Naive B cell (primary cell): ENCODE results near the gene GRK2. TPM values are rescaled to one million over a fixed set of nuclear protein-coding genes. Genes with fewer than 3 reads are reported as not detected.

ENCODE experiments used
- ATAC-seq, 2 donors: fragments of 150-1000 bp; cut with Tn5 transposase; 2 replicates each; pipeline ENCODE4 v1.10.0; 2021; ENCODE audit warnings: low read depth in 2 of 2, mild to moderate bottlenecking in 2 of 2, moderate library complexity in 2 of 2
- DNase-seq: peaks from one replicate; pipeline ENCODE4 v3.0.0; 2022
- H3K27ac Mint-ChIP-seq, 6 donors: one replicate each; pipeline ENCODE4 v1.8.0; 2020 to 2022; ENCODE audit warnings: mild to moderate bottlenecking in 6 of 6, mixed read lengths in 6 of 6, moderate library complexity in 5 of 6, inconsistent platforms in 2 of 6
- H3K27me3 Mint-ChIP-seq, 3 donors: one replicate each; pipeline ENCODE4 v1.8.0; 2021 to 2022; ENCODE audit warnings: mixed read lengths in 3 of 3, mild to moderate bottlenecking in 1 of 3
- H3K36me3 Mint-ChIP-seq, 2 donors: one replicate each; pipeline ENCODE4 v1.8.0; 2020 to 2022; ENCODE audit warnings: mixed read lengths in 2 of 2, inconsistent platforms in 1 of 2, mild to moderate bottlenecking in 1 of 2
- H3K4me1 Mint-ChIP-seq, 3 donors: one replicate each; pipeline ENCODE4 v1.8.0; 2020 to 2022; ENCODE audit warnings: mixed read lengths in 3 of 3, inconsistent platforms in 1 of 3, mild to moderate bottlenecking in 1 of 3, moderate library complexity in 1 of 3
- H3K4me3 Mint-ChIP-seq, 8 donors: one replicate each; pipeline ENCODE4 v1.8.0; 2020 to 2022; ENCODE audit warnings: mild to moderate bottlenecking in 8 of 8, mixed read lengths in 8 of 8, moderate library complexity in 8 of 8, inconsistent platforms in 2 of 8
- H3K9me3 Mint-ChIP-seq, 7 donors: one replicate each; pipeline ENCODE4 v1.8.0; 2020 to 2022; ENCODE audit warnings: mixed read lengths in 7 of 7, mild to moderate bottlenecking in 5 of 7, inconsistent platforms in 2 of 7, moderate library complexity in 1 of 7
- polyA plus RNA-seq, 6 donors: library from polyadenylated mRNA; unstranded; fragments of 300-500 nt; fragmentation: Illumina TruSeq; gene quantifications; one replicate each; pipeline ENCODE4 v1.2.3, GENCODE V29; 2021; ENCODE audit warnings: low read depth in 6 of 6

Gene GRK2
- polyA plus RNA-seq, 6 donors from 2014 or later: 17.9 to 63.4 (median 31.7) TPM

GRCh38 chr11:67284811-67285540 is 18.7 kb downstream of the GRK2 start:
- H3K4me3 Mint-ChIP-seq: peak overlapping the region in 2 of 8 donors; percentile 6 to 47
- ATAC-seq: no peak
- peak overlapping the region in 3 of 6 donors; percentile 43 to 86 (median 86) for H3K27ac Mint-ChIP-seq
- DNase-seq: no peak
- H3K9me3 Mint-ChIP-seq: no peaks in the 10 kb centered on the region
- H3K27me3 Mint-ChIP-seq: no peaks in the 10 kb centered on the region
- peaks cover 31 to 44% (median 31%) of the 10 kb centered on the region in 3 donors for H3K4me1 Mint-ChIP-seq
- peaks cover 0 to 10% of the 10 kb centered on the region in 2 donors for H3K36me3 Mint-ChIP-seq

DNA sequence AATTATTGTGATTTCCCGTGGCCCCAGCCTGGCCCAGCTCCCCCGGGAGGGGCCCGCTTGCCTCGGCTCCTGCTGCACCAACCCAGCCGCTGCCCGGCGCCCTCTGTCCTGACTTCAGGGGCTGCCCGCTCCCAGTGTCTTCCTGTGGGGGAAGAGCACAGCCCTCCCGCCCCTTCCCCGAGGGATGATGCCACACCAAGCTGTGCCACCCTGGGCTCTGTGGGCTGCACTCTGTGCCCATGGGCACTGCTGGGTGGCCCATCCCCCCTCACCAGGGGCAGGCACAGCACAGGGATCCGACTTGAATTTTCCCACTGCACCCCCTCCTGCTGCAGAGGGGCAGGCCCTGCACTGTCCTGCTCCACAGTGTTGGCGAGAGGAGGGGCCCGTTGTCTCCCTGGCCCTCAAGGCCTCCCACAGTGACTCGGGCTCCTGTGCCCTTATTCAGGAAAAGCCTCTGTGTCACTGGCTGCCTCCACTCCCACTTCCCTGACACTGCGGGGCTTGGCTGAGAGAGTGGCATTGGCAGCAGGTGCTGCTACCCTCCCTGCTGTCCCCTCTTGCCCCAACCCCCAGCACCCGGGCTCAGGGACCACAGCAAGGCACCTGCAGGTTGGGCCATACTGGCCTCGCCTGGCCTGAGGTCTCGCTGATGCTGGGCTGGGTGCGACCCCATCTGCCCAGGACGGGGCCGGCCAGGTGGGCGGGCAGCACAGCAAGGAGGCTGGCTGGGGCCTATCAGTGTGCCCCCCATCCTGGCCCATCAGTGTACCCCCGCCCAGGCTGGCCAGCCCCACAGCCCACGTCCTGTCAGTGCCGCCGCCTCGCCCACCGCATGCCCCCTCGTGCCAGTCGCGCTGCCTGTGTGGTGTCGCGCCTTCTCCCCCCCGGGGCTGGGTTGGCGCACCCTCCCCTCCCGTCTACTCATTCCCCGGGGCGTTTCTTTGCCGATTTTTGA is 19.5 kb downstream of the GRK2 start:
- ATAC-seq: no peak
- no peak for DNase-seq
- Mint-ChIP-seq H3K9me3 (no peaks in the 10 kb centered on the region), H3K36me3 (peaks cover 0 to 8% of the 10 kb centered on the region in 2 donors), H3K27me3 (no peaks in the 10 kb centered on the region), H3K27ac (peak overlapping the region in 5 of 6 donors; percentile 36 to 99 (median 98)), H3K4me3 (peak overlapping the region in 3 of 8 donors; percentile 54 to 79 (median 79)), H3K4me1 (peaks cover 29 to 44% (median 33%) of the 10 kb centered on the region in 3 donors)

- peak overlapping the region; percentile 97 to 99 (median 98) for H3K27ac Mint-ChIP-seq
- no peaks in the 10 kb centered on the region for H3K9me3 Mint-ChIP-seq
- no peak for DNase-seq
- peak overlapping the region; percentile 79 to 92 (median 84) for H3K4me3 Mint-ChIP-seq
- H3K4me1 Mint-ChIP-seq: peaks cover 29 to 47% (median 35%) of the 10 kb centered on the region in 3 donors
- H3K27me3 Mint-ChIP-seq: no peaks in the 10 kb centered on the region
- peaks cover 0 to 8% of the 10 kb centered on the region in 2 donors for H3K36me3 Mint-ChIP-seq
- ATAC-seq: no peak
These were observed 20.5 kb downstream of the GRK2 start for GRCh38 chr11:67286621-67287333.

DNA sequence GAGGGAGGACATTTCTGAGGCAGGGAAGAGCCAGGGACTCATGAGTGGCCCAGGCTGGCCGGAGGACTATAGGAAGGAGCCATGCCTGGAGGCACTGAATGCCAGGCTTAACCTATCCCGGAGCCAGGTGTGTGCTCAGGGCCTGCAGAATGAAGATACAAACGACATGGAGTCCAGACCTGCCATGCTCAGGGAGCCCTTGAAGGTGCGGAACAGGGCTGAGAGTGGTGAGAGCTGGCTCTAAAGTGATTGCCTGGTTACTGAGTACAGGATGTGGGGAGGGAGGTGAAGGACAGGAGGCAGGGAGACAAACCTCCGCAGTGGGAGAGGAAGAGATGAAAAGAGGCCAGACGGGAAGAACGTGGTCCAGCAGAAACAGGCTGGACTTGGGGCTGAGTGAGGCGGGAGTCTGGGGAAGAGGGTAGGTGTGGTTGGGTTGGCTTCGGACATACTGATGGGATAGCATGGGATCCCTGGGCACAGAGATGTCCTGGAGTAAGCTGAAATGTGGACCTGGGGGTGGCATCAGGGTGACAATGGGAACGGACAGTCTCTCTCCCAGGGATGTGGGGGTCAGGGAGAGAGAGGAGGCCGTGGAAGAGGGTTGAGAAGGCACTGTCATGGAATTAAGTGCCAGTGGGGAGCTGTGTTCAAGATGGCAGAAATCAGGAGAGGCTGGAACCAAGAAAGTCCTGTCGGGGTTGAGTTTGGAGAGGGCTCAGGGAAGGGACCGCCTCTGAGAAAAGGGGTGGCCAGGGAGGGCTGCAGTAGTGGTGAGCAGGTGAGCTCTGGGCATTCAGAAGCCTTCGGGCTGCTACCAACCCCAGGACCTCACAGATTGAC is 21.3 kb downstream of the GRK2 start:
- Mint-ChIP-seq H3K9me3 (no peaks in the 10 kb centered on the region), H3K4me1 (peaks cover 31 to 47% (median 41%) of the 10 kb centered on the region in 3 donors), H3K4me3 (peak overlapping the region; percentile 79 to 92 (median 84)), H3K27me3 (no peaks in the 10 kb centered on the region), H3K36me3 (peaks cover 3 to 8% of the 10 kb centered on the region in 2 donors), H3K27ac (peak overlapping the region; percentile 97 to 99 (median 98))
- no peak for ATAC-seq
- no peak for DNase-seq

GRCh38 chr11:67288198-67288451 is 21.9 kb downstream of the GRK2 start:
- peaks cover 8 to 12% of the 10 kb centered on the region in 2 donors for H3K36me3 Mint-ChIP-seq
- DNase-seq (no peak), ATAC-seq (no peak)
- peaks cover 36 to 52% (median 46%) of the 10 kb centered on the region in 3 donors for H3K4me1 Mint-ChIP-seq
- H3K9me3 Mint-ChIP-seq: no peaks in the 10 kb centered on the region
- no peaks in the 10 kb centered on the region for H3K27me3 Mint-ChIP-seq
- peak overlapping the region; percentile 79 to 92 (median 84) for H3K4me3 Mint-ChIP-seq
- H3K27ac Mint-ChIP-seq: peak overlapping the region; percentile 97 to 99 (median 98)

DNA sequence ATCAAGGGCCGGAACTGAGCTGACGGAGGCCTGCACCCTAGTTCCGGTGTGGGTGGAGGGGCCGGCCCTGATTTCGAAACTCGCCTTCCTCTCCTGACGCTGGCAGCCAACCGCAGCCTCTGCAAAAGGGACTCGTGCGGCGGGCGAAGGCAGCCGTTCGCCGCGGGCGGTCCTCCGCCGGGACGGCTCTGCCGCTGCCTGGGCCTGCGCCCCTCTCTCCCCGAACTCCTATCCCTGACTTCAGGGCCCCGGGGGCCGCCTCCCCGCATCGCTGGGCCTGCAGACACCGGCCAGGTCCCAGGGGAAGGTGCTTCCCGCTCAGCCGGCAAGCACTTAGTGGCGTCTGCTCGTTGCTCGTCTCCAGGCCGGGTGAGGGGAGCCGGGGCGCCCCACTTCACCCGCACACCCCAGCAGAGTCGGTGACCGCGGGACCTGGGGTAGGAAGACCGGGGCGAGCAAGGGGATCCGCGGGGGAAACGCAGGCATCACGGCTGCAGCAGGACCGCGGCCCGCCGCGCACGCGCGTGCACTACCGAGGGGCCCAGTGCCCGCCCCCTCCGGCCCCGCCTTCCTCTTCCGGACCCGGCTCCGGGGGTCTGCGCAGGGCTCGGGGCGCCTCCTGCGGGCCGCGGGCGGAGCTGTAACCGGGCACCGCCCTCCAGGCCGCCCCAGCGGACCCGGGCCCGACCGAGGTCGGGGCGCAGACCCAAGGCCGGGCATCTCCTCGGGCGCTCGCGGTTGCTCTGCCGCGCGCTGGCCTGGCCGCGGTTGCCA is 22.4 kb downstream of the GRK2 start:
- Mint-ChIP-seq H3K4me3 (peak overlapping the region; percentile 79 to 92 (median 84)), H3K27ac (peak overlapping the region; percentile 97 to 99 (median 98)), H3K4me1 (peaks cover 37 to 52% (median 48%) of the 10 kb centered on the region in 3 donors), H3K9me3 (no peaks in the 10 kb centered on the region), H3K36me3 (peaks cover 8 to 12% of the 10 kb centered on the region in 2 donors), H3K27me3 (no peaks in the 10 kb centered on the region)
- ATAC-seq: peak; percentile 75 to 76
- DNase-seq: peak; percentile 95

- peak within 1 kb of the TSS; percentile 97 to 99 (median 98) for H3K27ac Mint-ChIP-seq
- ATAC-seq (peak in 1 of 2 donors; percentile 40), DNase-seq (no peak)
- H3K36me3 Mint-ChIP-seq: peaks cover 8 to 12% of the 10 kb centered on the region in 2 donors
- H3K4me3 Mint-ChIP-seq: peak within 1 kb of the TSS; percentile 81 to 93 (median 91)
- H3K4me1 Mint-ChIP-seq: peaks cover 33 to 48% (median 45%) of the 10 kb centered on the region in 3 donors
- H3K27me3 Mint-ChIP-seq: no peaks in the 10 kb centered on the region
- peaks cover 0 to 1% (median 0%) of the 10 kb centered on the region in 7 donors for H3K9me3 Mint-ChIP-seq
These were observed 23.0 kb downstream of the GRK2 start, which contains the start of gene ANKRD13D for GRCh38 chr11:67289226-67289650. Gene ANKRD13D (plus strand): TSS chr11:67289303. CDS start chr11:67289461, 158 bp downstream.

GRCh38 chr11:67289651-67290479 is 23.6 kb downstream of the GRK2 start:
- peaks cover 33 to 48% (median 45%) of the 10 kb centered on the region in 3 donors for H3K4me1 Mint-ChIP-seq
- H3K27me3 Mint-ChIP-seq: no peaks in the 10 kb centered on the region
- H3K4me3 Mint-ChIP-seq: peak overlapping the region; percentile 78 to 93 (median 91)
- DNase-seq: no peak
- peaks cover 8 to 12% of the 10 kb centered on the region in 2 donors for H3K36me3 Mint-ChIP-seq
- H3K9me3 Mint-ChIP-seq: peaks cover 0 to 2% (median 0%) of the 10 kb centered on the region in 7 donors
- ATAC-seq: no peak
- peak overlapping the region; percentile 20 to 97 (median 68) for H3K27ac Mint-ChIP-seq

DNA sequence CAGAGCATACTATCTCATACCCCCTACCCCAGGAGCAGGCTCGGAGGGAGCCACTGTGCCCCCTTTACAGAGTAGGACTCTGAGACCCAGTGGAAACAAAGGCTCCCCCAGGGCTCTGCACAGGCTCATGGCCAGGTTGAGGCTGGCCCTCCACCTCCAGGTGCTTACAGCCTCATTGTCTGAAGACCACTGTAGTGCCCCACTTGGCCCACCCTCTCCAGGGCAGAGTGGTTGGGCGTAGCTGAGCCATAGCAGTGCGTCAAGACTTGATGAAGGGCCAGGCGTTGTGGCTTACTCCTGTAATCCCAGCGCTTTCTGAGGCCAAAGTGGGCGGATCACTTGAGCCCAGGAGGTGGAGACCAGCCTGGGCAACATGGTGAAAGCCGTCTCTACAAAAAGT is 24.5 kb downstream of the GRK2 start:
- peaks cover 33 to 48% (median 45%) of the 10 kb centered on the region in 3 donors for H3K4me1 Mint-ChIP-seq

DNA sequence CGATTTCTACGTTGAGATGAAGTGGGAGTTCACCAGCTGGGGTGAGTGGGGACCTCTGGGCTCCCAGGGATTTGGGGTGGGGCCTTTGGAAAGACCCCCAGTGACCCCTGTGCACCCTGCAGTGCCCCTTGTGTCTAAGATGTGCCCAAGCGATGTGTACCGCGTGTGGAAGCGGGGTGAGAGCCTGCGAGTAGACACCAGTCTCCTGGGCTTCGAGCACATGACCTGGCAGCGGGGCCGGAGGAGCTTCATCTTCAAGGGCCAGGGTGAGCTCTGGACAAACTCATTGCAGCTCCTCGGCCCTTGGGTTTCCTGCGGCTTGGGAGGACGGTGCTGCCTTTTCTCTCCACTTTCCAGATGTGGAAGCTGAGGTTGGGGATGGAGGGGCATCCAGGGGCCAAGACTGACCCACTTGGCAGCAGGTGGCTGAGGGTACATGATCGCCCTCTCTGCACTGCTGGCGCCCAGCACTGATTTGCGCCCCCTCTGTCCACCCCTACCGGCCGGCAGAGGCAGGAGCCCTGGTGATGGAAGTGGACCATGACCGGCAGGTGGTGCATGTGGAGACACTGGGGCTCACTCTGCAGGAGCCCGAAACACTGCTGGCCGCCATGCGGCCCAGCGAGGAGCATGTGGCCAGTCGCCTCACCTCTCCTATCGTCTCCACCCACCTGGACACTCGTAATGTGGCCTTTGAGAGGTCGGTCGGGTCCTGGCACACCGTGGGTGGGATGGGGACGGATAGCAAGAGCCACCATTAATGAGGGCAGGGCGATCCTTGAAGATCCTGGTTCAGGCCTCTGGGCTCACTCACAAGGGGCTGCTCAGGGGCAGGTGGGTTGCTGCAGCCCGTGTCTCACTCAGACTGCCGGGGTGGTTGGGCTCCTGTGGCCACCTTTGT is 25.5 kb downstream of the GRK2 start:
- DNase-seq: no peak
- Mint-ChIP-seq H3K4me1 (peaks cover 28 to 47% (median 42%) of the 10 kb centered on the region in 3 donors), H3K4me3 (peak overlapping the region in 5 of 8 donors; percentile 19 to 73 (median 56)), H3K27ac (peak overlapping the region in 1 of 6 donors; percentile 42), H3K9me3 (peaks cover under 1 to 17% (median 10%) of the 10 kb centered on the region in 7 donors), H3K27me3 (no peaks in the 10 kb centered on the region), H3K36me3 (peaks cover 17 to 22% of the 10 kb centered on the region in 2 donors)
- ATAC-seq: no peak

More for the DNA sequence above, 24.5 kb downstream of the GRK2 start:
- DNase-seq (no peak), ATAC-seq (no peak)
- no peaks in the 10 kb centered on the region for H3K27me3 Mint-ChIP-seq
- H3K4me3 Mint-ChIP-seq: peak overlapping the region in 6 of 8 donors; percentile 16 to 93 (median 84)
- peaks cover 0 to 10% (median 2%) of the 10 kb centered on the region in 7 donors for H3K9me3 Mint-ChIP-seq
- H3K36me3 Mint-ChIP-seq: peaks cover 8 to 13% of the 10 kb centered on the region in 2 donors
- peak overlapping the region in 2 of 6 donors; percentile 57 to 76 for H3K27ac Mint-ChIP-seq
